Astrocyte (in vitro differentiated cells and primary cell): ENCODE data around the gene MYO9A. TPM values are rescaled to one million over a fixed set of nuclear protein-coding genes. Genes with fewer than 3 reads are reported as not detected.

ENCODE experiments used
- DNase-seq: peaks from one replicate; pipeline ENCODE4 v3.0.0-alpha.2; 2010; ENCODE audit warnings: low read depth
- FAIRE-seq: peaks from 2 replicates; lab custom pipeline; 2011; peaks lifted over from hg19 to GRCh38; lab: Jason Lieb, UNC
- H2AFZ ChIP-seq: 2 replicates; pipeline ENCODE4 v1.6.0; 2012; ENCODE audit warnings: low read depth, low read length, inconsistent platforms
- H3K27ac ChIP-seq: 2 replicates; pipeline ENCODE4 v1.5.1; 2011; ENCODE audit warnings: low read depth, low read length, inconsistent platforms
- H3K27me3 ChIP-seq: 2 replicates; pipeline ENCODE4 v1.6.0; 2011; ENCODE audit warnings: low read length, inconsistent platforms; ENCODE audit not compliant: insufficient read depth
- H3K36me3 ChIP-seq: 2 replicates; pipeline ENCODE4 v1.5.1; 2011; ENCODE audit warnings: low read length, inconsistent platforms; ENCODE audit not compliant: insufficient read depth
- H3K4me1 ChIP-seq: 2 replicates; pipeline ENCODE4 v1.5.1; 2011; ENCODE audit warnings: low read length, inconsistent platforms; ENCODE audit not compliant: insufficient read depth
- H3K4me2 ChIP-seq: 2 replicates; pipeline ENCODE4 v1.6.0; 2012; ENCODE audit warnings: low read length, inconsistent platforms
- H3K4me3 ChIP-seq: 2 replicates; pipeline ENCODE4 v1.5.1; 2011; ENCODE audit warnings: low read depth, mild to moderate bottlenecking, low read length, inconsistent platforms; ENCODE audit not compliant: insufficient read depth
- H3K79me2 ChIP-seq: 2 replicates; pipeline ENCODE4 v1.6.0; 2012; ENCODE audit warnings: mild to moderate bottlenecking, low read length, inconsistent platforms; ENCODE audit not compliant: insufficient read depth
- H3K9ac ChIP-seq: 2 replicates; pipeline ENCODE4 v1.6.0; 2012; ENCODE audit warnings: mild to moderate bottlenecking, low read length, inconsistent platforms
- H3K9me3 ChIP-seq: 2 replicates; pipeline ENCODE4 v1.5.1; 2012; ENCODE audit warnings: low read depth, mild to moderate bottlenecking, low read length, inconsistent platforms; ENCODE audit not compliant: insufficient read depth
- H4K20me1 ChIP-seq: 2 replicates; pipeline ENCODE4 v1.6.0; 2012; ENCODE audit warnings: low read length, inconsistent platforms; ENCODE audit not compliant: insufficient read depth
- H3K27ac Mint-ChIP-seq: one replicate; pipeline ENCODE4 v1.8.0; 2021; ENCODE audit warnings: mild to moderate bottlenecking, mixed read lengths; ENCODE audit not compliant: unreplicated experiment
- H3K27me3 Mint-ChIP-seq: one replicate; pipeline ENCODE4 v1.8.0; 2021; ENCODE audit warnings: low read depth, mixed read lengths; ENCODE audit not compliant: unreplicated experiment
- H3K36me3 Mint-ChIP-seq: one replicate; pipeline ENCODE4 v1.8.0; 2021; ENCODE audit warnings: low read depth, mixed read lengths; ENCODE audit not compliant: unreplicated experiment
- H3K4me1 Mint-ChIP-seq: one replicate; pipeline ENCODE4 v1.8.0; 2021; ENCODE audit warnings: low read depth, mixed read lengths; ENCODE audit not compliant: unreplicated experiment
- H3K4me3 Mint-ChIP-seq: one replicate; pipeline ENCODE4 v1.8.0; 2021; ENCODE audit warnings: mild to moderate bottlenecking, moderate library complexity, mixed read lengths; ENCODE audit not compliant: unreplicated experiment
- H3K9me3 Mint-ChIP-seq: one replicate; pipeline ENCODE4 v1.8.0; 2021; ENCODE audit warnings: mild to moderate bottlenecking, mixed read lengths; ENCODE audit not compliant: unreplicated experiment
- CTCF ChIP-seq: IDR thresholded peaks from 2 replicates; pipeline ENCODE4 v1.5.1; 2011; ENCODE audit warnings: low read depth, mild to moderate bottlenecking, inconsistent platforms, low read length, moderate library complexity; ENCODE audit not compliant: insufficient read depth
- EZH2 ChIP-seq: IDR thresholded peaks from 2 replicates; pipeline ENCODE4 v1.6.1; 2012; ENCODE audit warnings: mild to moderate bottlenecking, low read length, inconsistent platforms; ENCODE audit not compliant: insufficient read depth
- total RNA-seq: library from RNA; stranded (reverse); gene quantifications from 2 replicates; pipeline ENCODE4 v1.2.1, GENCODE V29; 2021

The MYO9A gene
- total RNA-seq, 1 donor from 2014 or later = 26.4 TPM

GRCh38 chr15:72013703-72014102 is 104.2 kb downstream of the MYO9A start:
- peaks cover 3% of the 10 kb centered on the region for H3K4me1 Mint-ChIP-seq
- no peaks in the 10 kb centered on the region for H3K9me3 Mint-ChIP-seq
- no peaks in the 10 kb centered on the region for H3K27me3 ChIP-seq
- H4K20me1 ChIP-seq = no peaks in the 10 kb centered on the region
- H3K4me1 ChIP-seq = no peaks in the 10 kb centered on the region
- H3K27me3 Mint-ChIP-seq = no peaks in the 10 kb centered on the region
- no peak overlapping the region for H2AFZ ChIP-seq
- DNase-seq (no peak), FAIRE-seq (no peak)
- no peaks in the 10 kb centered on the region for H3K9me3 ChIP-seq
- no peak overlapping the region for H3K27ac Mint-ChIP-seq
- H3K4me2 ChIP-seq = no peak overlapping the region
- no peak overlapping the region for H3K27ac ChIP-seq
- no peak overlapping the region for H3K4me3 ChIP-seq
- no peak overlapping the region for H3K9ac ChIP-seq
- H3K36me3 ChIP-seq = no peaks in the 10 kb centered on the region
- H3K36me3 Mint-ChIP-seq = no peaks in the 10 kb centered on the region
- no peaks in the 10 kb centered on the region for H3K79me2 ChIP-seq
- H3K4me3 Mint-ChIP-seq = no peak overlapping the region
- no peak for TF ChIP-seq EZH2
- no peak for TF ChIP-seq CTCF

GRCh38 chr15:72011302-72011942 is 106.5 kb downstream of the MYO9A start:
- H3K9me3 Mint-ChIP-seq = no peaks in the 10 kb centered on the region
- no peak overlapping the region for H3K27ac Mint-ChIP-seq
- Histone ChIP-seq H3K27ac (no peak overlapping the region), H3K36me3 (no peaks in the 10 kb centered on the region), H3K27me3 (no peaks in the 10 kb centered on the region), H3K4me1 (no peaks in the 10 kb centered on the region), H3K9me3 (no peaks in the 10 kb centered on the region), H4K20me1 (no peaks in the 10 kb centered on the region), H3K9ac (no peak overlapping the region), H2AFZ (no peak overlapping the region), H3K4me2 (no peak overlapping the region), H3K4me3 (no peak overlapping the region), H3K79me2 (no peaks in the 10 kb centered on the region)
- FAIRE-seq (no peak), DNase-seq (no peak)
- peaks cover 2% of the 10 kb centered on the region for H3K36me3 Mint-ChIP-seq
- TF ChIP-seq EZH2 (no peak), CTCF (no peak)
- H3K4me1 Mint-ChIP-seq = peaks cover 3% of the 10 kb centered on the region
- no peak overlapping the region for H3K4me3 Mint-ChIP-seq
- no peaks in the 10 kb centered on the region for H3K27me3 Mint-ChIP-seq

- no peak overlapping the region for H3K4me3 Mint-ChIP-seq
Observed at GRCh38 chr15:72009222-72009621, 108.7 kb downstream of the MYO9A start.

More at GRCh38 chr15:72009222-72009621, 108.7 kb downstream of the MYO9A start:
- Histone ChIP-seq H3K4me2 (no peak overlapping the region), H3K4me3 (no peak overlapping the region), H3K27me3 (no peaks in the 10 kb centered on the region), H3K36me3 (no peaks in the 10 kb centered on the region), H3K27ac (no peak overlapping the region), H3K79me2 (no peaks in the 10 kb centered on the region), H3K9me3 (no peaks in the 10 kb centered on the region), H3K4me1 (no peaks in the 10 kb centered on the region), H3K9ac (no peak overlapping the region), H4K20me1 (no peaks in the 10 kb centered on the region), H2AFZ (no peak overlapping the region)
- Mint-ChIP-seq H3K27me3 (no peaks in the 10 kb centered on the region), H3K27ac (no peak overlapping the region), H3K4me1 (peaks cover 3% of the 10 kb centered on the region), H3K36me3 (peaks cover 4% of the 10 kb centered on the region), H3K9me3 (no peaks in the 10 kb centered on the region)
- DNase-seq (no peak), FAIRE-seq (no peak)
- no peak for TF ChIP-seq EZH2
- TF ChIP-seq CTCF = no peak
